Measurements from ENCODE around the gene CACNA1H.

The CACNA1H gene

GRCh38 chr16:1217526-1217925 is 64.6 kb downstream of the CACNA1H start:
- H3K4ac ChIP-seq (ENCODE audit: low read depth in 1 of 2, low read length in 2 of 2), result no peak overlapping the region
- H2BK15ac ChIP-seq (ENCODE audit: low read depth, poor library complexity, severe bottlenecking), result no peak overlapping the region
- H2BK5ac ChIP-seq (ENCODE audit: low read depth, low read length, poor library complexity, severe bottlenecking), result no peak overlapping the region
- no peaks in the 10 kb centered on the region for H3K79me1 ChIP-seq (replicated peaks; ENCODE audit: low read length, poor library complexity, severe bottlenecking)
- no peak overlapping the region for H3K18ac ChIP-seq (ENCODE audit: low read depth in 1 of 2, low read length in 2 of 2)
- H3K27me3 ChIP-seq (ENCODE audit: control insufficient read depth in 1 of 2, insufficient read depth in 1 of 2, low read length in 2 of 2), result peaks cover 0 to 3% of the 10 kb centered on the region in 2 experiments
- no peak for DNase-seq
- no peaks in the 10 kb centered on the region for H3K4me1 ChIP-seq (ENCODE audit: control insufficient read depth, insufficient read depth, low read depth, low read length)
- no peak overlapping the region for H3K4me2 ChIP-seq (ENCODE audit: low read length, poor library complexity, severe bottlenecking)
- no peak overlapping the region for H2AFZ ChIP-seq (ENCODE audit: low read depth, low read length)
- no peak overlapping the region for H3K27ac ChIP-seq (ENCODE audit: low read length, poor library complexity, severe bottlenecking)
- no peak overlapping the region for H2BK12ac ChIP-seq (ENCODE audit: low read length in 2 of 2)
- H2AK5ac ChIP-seq (ENCODE audit: low read length, severe bottlenecking), result no peak overlapping the region
- no peak overlapping the region for H3K4me3 ChIP-seq (ENCODE audit: insufficient read depth in 1 of 2, low read depth in 1 of 2, low read length in 2 of 2)
- no peak overlapping the region for H3K9ac ChIP-seq (ENCODE audit: low read length)
- H4K91ac ChIP-seq (ENCODE audit: low read length), result no peak overlapping the region
- no peaks in the 10 kb centered on the region for H3K9me3 ChIP-seq (ENCODE audit: control insufficient read depth, low read length)
- H2BK120ac ChIP-seq (ENCODE audit: low read depth, low read length), result no peak overlapping the region
- H4K8ac ChIP-seq (ENCODE audit: low read length), result no peak overlapping the region
- H3K23ac ChIP-seq (ENCODE audit: low read length in 2 of 2), result no peak overlapping the region
- no peak overlapping the region for H3K14ac ChIP-seq (ENCODE audit: low read length in 2 of 2)
- H3K36me3 ChIP-seq (ENCODE audit: control insufficient read depth in 1 of 2, insufficient read depth in 2 of 2, low read depth in 1 of 2, low read length in 2 of 2), result peaks cover 0 to 19% of the 10 kb centered on the region in 2 experiments
- 96% methylated on average over 24 of the region's 24 CpGs for WGBS

DNA sequence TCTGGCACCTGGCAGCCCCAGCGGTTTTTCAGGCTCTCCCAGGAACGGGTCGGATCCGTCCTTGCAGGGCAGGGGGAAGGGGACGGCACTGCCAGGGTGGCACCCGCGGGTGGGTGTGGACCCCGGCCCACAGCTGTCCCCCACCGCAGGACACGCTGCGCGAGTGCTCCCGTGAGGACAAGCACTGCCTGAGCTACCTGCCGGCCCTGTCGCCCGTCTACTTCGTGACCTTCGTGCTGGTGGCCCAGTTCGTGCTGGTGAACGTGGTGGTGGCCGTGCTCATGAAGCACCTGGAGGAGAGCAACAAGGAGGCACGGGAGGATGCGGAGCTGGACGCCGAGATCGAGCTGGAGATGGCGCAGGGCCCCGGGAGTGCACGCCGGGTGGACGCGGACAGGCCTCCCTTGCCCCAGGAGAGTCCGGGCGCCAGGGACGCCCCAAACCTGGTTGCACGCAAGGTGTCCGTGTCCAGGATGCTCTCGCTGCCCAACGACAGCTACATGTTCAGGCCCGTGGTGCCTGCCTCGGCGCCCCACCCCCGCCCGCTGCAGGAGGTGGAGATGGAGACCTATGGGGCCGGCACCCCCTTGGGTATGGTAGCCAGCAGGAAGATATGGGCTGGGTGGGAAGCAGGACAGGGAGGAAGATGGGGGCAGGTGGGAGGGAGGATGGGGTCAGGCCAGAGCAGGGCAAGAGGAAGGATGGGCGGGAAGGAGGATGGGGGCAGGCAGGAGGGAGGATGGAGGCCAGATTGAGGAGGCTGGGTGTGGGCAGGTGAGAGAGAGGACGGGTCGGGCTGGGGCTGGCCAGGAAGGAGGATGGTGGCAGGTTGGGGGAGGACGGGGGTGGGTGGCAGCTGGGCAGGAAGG is 65.4 kb downstream of the CACNA1H start:
- Histone ChIP-seq H2BK120ac (ENCODE audit: low read depth, low read length) (no peak overlapping the region), H3K9me3 (ENCODE audit: control insufficient read depth, low read length) (no peaks in the 10 kb centered on the region), H3K18ac (ENCODE audit: low read depth in 1 of 2, low read length in 2 of 2) (no peak overlapping the region), H3K4me1 (ENCODE audit: control insufficient read depth, insufficient read depth, low read depth, low read length) (no peaks in the 10 kb centered on the region), H2BK15ac (ENCODE audit: low read depth, poor library complexity, severe bottlenecking) (no peak overlapping the region), H3K27me3 (ENCODE audit: control insufficient read depth in 1 of 2, insufficient read depth in 1 of 2, low read length in 2 of 2) (peaks cover 0 to 3% of the 10 kb centered on the region in 2 experiments), H3K4me2 (ENCODE audit: low read length, poor library complexity, severe bottlenecking) (no peak overlapping the region), H2BK5ac (ENCODE audit: low read depth, low read length, poor library complexity, severe bottlenecking) (no peak overlapping the region), H3K79me1 (replicated peaks; ENCODE audit: low read length, poor library complexity, severe bottlenecking) (no peaks in the 10 kb centered on the region), H3K14ac (ENCODE audit: low read length in 2 of 2) (no peak overlapping the region), H3K27ac (ENCODE audit: low read length, poor library complexity, severe bottlenecking) (no peak overlapping the region), H2BK12ac (ENCODE audit: low read length in 2 of 2) (no peak overlapping the region), H2AK5ac (ENCODE audit: low read length, severe bottlenecking) (no peak overlapping the region), H3K4ac (ENCODE audit: low read depth in 1 of 2, low read length in 2 of 2) (no peak overlapping the region), H3K4me3 (ENCODE audit: insufficient read depth in 1 of 2, low read depth in 1 of 2, low read length in 2 of 2) (peak overlapping the region in 1 of 2 experiments; percentile 20), H2AFZ (ENCODE audit: low read depth, low read length) (no peak overlapping the region), H4K8ac (ENCODE audit: low read length) (no peak overlapping the region), H3K23ac (ENCODE audit: low read length in 2 of 2) (no peak overlapping the region), H4K91ac (ENCODE audit: low read length) (no peak overlapping the region), H3K36me3 (ENCODE audit: control insufficient read depth in 1 of 2, insufficient read depth in 2 of 2, low read depth in 1 of 2, low read length in 2 of 2) (peaks cover 0 to 19% of the 10 kb centered on the region in 2 experiments), H3K9ac (ENCODE audit: low read length) (no peak overlapping the region)
- no peak for DNase-seq
- WGBS, result 90% methylated on average over 47 of the region's 49 CpGs

- Histone ChIP-seq H3K4me3 (ENCODE audit: insufficient read depth in 1 of 2, low read depth in 1 of 2, low read length in 2 of 2) (no peak overlapping the region), H3K79me1 (replicated peaks; ENCODE audit: low read length, poor library complexity, severe bottlenecking) (no peaks in the 10 kb centered on the region), H4K91ac (ENCODE audit: low read length) (no peak overlapping the region), H3K9me3 (ENCODE audit: control insufficient read depth, low read length) (no peaks in the 10 kb centered on the region), H2BK120ac (ENCODE audit: low read depth, low read length) (no peak overlapping the region), H3K4me2 (ENCODE audit: low read length, poor library complexity, severe bottlenecking) (no peak overlapping the region), H3K4ac (ENCODE audit: low read depth in 1 of 2, low read length in 2 of 2) (no peak overlapping the region), H3K18ac (ENCODE audit: low read depth in 1 of 2, low read length in 2 of 2) (no peak overlapping the region), H3K27me3 (ENCODE audit: control insufficient read depth in 1 of 2, insufficient read depth in 1 of 2, low read length in 2 of 2) (peaks cover 0 to 3% of the 10 kb centered on the region in 2 experiments), H2BK5ac (ENCODE audit: low read depth, low read length, poor library complexity, severe bottlenecking) (no peak overlapping the region), H3K27ac (ENCODE audit: low read length, poor library complexity, severe bottlenecking) (no peak overlapping the region), H2AK5ac (ENCODE audit: low read length, severe bottlenecking) (no peak overlapping the region), H2BK15ac (ENCODE audit: low read depth, poor library complexity, severe bottlenecking) (no peak overlapping the region), H3K23ac (ENCODE audit: low read length in 2 of 2) (no peak overlapping the region), H3K9ac (ENCODE audit: low read length) (no peak overlapping the region), H2BK12ac (ENCODE audit: low read length in 2 of 2) (no peak overlapping the region), H4K8ac (ENCODE audit: low read length) (no peak overlapping the region), H3K4me1 (ENCODE audit: control insufficient read depth, insufficient read depth, low read depth, low read length) (no peaks in the 10 kb centered on the region), H3K36me3 (ENCODE audit: control insufficient read depth in 1 of 2, insufficient read depth in 2 of 2, low read depth in 1 of 2, low read length in 2 of 2) (peaks cover 0 to 19% of the 10 kb centered on the region in 2 experiments), H3K14ac (ENCODE audit: low read length in 2 of 2) (no peak overlapping the region), H2AFZ (ENCODE audit: low read depth, low read length) (no peak overlapping the region)
- WGBS, result 83% methylated on average over 24 of the region's 24 CpGs
- no peak for DNase-seq
Observed at GRCh38 chr16:1218930-1219611, 66.2 kb downstream of the CACNA1H start.

- no peak overlapping the region for H2AFZ ChIP-seq (ENCODE audit: low read depth, low read length)
- no peak overlapping the region for H4K8ac ChIP-seq (ENCODE audit: low read length)
- H4K91ac ChIP-seq (ENCODE audit: low read length), result no peak overlapping the region
- H3K4me2 ChIP-seq (ENCODE audit: low read length, poor library complexity, severe bottlenecking), result no peak overlapping the region
- H3K79me1 ChIP-seq (replicated peaks; ENCODE audit: low read length, poor library complexity, severe bottlenecking), result no peaks in the 10 kb centered on the region
- no peak overlapping the region for H3K27ac ChIP-seq (ENCODE audit: low read length, poor library complexity, severe bottlenecking)
- DNase-seq, result no peak
- H3K4me3 ChIP-seq (ENCODE audit: insufficient read depth in 1 of 2, low read depth in 1 of 2, low read length in 2 of 2), result no peak overlapping the region
- no peaks in the 10 kb centered on the region for H3K9me3 ChIP-seq (ENCODE audit: control insufficient read depth, low read length)
- no peak overlapping the region for H3K18ac ChIP-seq (ENCODE audit: low read depth in 1 of 2, low read length in 2 of 2)
- 90% methylated on average over 55 of the region's 55 CpGs for WGBS
- H3K4ac ChIP-seq (ENCODE audit: low read depth in 1 of 2, low read length in 2 of 2), result no peak overlapping the region
- no peak overlapping the region for H2AK5ac ChIP-seq (ENCODE audit: low read length, severe bottlenecking)
- H2BK12ac ChIP-seq (ENCODE audit: low read length in 2 of 2), result no peak overlapping the region
- peaks cover 0 to 6% of the 10 kb centered on the region in 2 experiments for H3K27me3 ChIP-seq (ENCODE audit: control insufficient read depth in 1 of 2, insufficient read depth in 1 of 2, low read length in 2 of 2)
- no peak overlapping the region for H3K14ac ChIP-seq (ENCODE audit: low read length in 2 of 2)
- no peak overlapping the region for H2BK15ac ChIP-seq (ENCODE audit: low read depth, poor library complexity, severe bottlenecking)
- no peak overlapping the region for H2BK120ac ChIP-seq (ENCODE audit: low read depth, low read length)
- H3K23ac ChIP-seq (ENCODE audit: low read length in 2 of 2), result no peak overlapping the region
- no peaks in the 10 kb centered on the region for H3K4me1 ChIP-seq (ENCODE audit: control insufficient read depth, insufficient read depth, low read depth, low read length)
- H3K36me3 ChIP-seq (ENCODE audit: control insufficient read depth in 1 of 2, insufficient read depth in 2 of 2, low read depth in 1 of 2, low read length in 2 of 2), result peaks cover 0 to 17% of the 10 kb centered on the region in 2 experiments
- H3K9ac ChIP-seq (ENCODE audit: low read length), result no peak overlapping the region
- no peak overlapping the region for H2BK5ac ChIP-seq (ENCODE audit: low read depth, low read length, poor library complexity, severe bottlenecking)
Observed at GRCh38 chr16:1220098-1220728, 67.3 kb downstream of the CACNA1H start.
